Measurements from ENCODE around the gene NFATC2.

Gene NFATC2

DNA sequence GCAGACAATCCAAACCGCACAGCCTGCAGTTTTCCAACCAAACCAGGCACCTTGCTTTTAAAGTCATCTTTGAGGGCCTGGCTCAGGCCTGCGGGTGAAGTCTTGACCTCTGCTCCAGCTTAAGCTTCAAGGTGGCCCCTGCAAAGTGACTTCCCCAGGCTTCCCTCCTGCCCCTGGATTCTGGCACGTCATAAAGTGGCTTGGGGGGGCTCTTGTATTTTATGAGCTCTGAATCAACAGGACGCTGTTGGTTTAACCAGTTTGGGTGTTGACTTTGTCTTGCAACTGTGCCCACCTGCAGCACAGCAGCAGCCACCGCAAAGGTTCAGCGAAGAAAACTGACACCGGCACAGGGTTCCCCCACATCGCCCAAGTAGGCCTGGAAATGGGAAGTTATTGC is 81.2 kb downstream of the NFATC2 start:
- H3F3A ChIP-seq (ENCODE audit: control insufficient read depth, insufficient read depth), result peaks cover 12% of the 10 kb centered on the region
- peaks cover 76% of the 10 kb centered on the region for H3K4me1 ChIP-seq (ENCODE audit: control insufficient read depth, low read length)
- no peaks in the 10 kb centered on the region for H3K9me2 ChIP-seq (replicated peaks; ENCODE audit: control insufficient read depth, low read length)
- no peaks in the 10 kb centered on the region for H3K9me3 ChIP-seq (ENCODE audit: control insufficient read depth, insufficient read depth, low read length)
- H3K27me3 ChIP-seq (ENCODE audit: control insufficient read depth, low read length), result no peaks in the 10 kb centered on the region
- no peak for TF ChIP-seq EZH2phosphoT487 (IDR thresholded peaks at IDR 0.05; ENCODE audit: borderline replicate concordance, low read length)
- TF ChIP-seq, protein P1, sequence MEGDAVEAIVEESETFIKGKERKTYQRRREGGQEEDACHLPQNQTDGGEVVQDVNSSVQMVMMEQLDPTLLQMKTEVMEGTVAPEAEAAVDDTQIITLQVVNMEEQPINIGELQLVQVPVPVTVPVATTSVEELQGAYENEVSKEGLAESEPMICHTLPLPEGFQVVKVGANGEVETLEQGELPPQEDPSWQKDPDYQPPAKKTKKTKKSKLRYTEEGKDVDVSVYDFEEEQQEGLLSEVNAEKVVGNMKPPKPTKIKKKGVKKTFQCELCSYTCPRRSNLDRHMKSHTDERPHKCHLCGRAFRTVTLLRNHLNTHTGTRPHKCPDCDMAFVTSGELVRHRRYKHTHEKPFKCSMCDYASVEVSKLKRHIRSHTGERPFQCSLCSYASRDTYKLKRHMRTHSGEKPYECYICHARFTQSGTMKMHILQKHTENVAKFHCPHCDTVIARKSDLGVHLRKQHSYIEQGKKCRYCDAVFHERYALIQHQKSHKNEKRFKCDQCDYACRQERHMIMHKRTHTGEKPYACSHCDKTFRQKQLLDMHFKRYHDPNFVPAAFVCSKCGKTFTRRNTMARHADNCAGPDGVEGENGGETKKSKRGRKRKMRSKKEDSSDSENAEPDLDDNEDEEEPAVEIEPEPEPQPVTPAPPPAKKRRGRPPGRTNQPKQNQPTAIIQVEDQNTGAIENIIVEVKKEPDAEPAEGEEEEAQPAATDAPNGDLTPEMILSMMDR (IDR thresholded peaks at IDR 0.05; ENCODE audit: low read depth, low read length, poor library complexity, severe bottlenecking), result no peak
- H3K79me2 ChIP-seq (ENCODE audit: control insufficient read depth, low read length), result peaks cover 9% of the 10 kb centered on the region
- peaks cover 60% of the 10 kb centered on the region for H3K36me3 ChIP-seq (ENCODE audit: control insufficient read depth, low read length)
- peak overlapping the region; percentile 99 for H3K27ac ChIP-seq (ENCODE audit: low read depth, low read length)
- H4K20me1 ChIP-seq (ENCODE audit: control insufficient read depth, insufficient read depth, low read depth, low read length), result no peaks in the 10 kb centered on the region
- peak overlapping the region; percentile 60 for H3K4me3 ChIP-seq (ENCODE audit: low read length)
- H3K4me2 ChIP-seq (ENCODE audit: low read length), result peak overlapping the region; percentile 85

DNA sequence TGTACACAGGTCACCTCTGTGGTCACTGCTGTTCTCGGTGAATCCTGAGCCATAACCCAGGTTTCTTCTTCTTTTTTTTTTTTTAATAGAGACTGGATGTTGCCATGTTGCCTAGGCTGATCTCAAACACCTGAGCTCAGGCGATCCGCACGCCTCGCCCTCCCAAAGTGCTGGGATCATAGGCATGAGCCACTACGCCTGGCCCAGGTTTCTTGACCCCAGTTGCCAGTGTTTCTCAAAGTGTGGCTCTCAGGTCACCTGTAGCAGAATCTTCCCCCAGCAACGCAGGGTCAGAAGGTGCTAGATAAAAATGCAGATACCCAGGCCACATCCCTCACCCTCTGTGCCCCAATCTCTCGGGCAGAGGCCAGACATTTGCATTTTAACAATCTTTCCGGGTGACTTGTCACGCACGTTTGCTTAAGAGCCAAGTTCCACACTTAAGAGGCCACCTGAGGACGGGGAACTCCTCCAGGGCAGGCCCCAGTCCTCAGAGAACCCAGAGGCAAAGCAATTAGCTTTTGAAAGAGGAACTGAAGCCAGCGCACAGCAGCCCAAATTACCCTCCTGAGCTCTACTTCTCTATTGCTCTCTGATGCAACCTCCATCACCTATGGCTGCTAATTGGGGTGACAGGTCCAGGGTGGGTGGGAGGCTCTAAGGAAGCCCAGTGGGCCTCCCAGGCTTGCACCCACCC is 81.8 kb downstream of the NFATC2 start:
- Histone ChIP-seq H3K4me1 (ENCODE audit: control insufficient read depth, low read length) (peaks cover 80% of the 10 kb centered on the region), H3F3A (ENCODE audit: control insufficient read depth, insufficient read depth) (peaks cover 12% of the 10 kb centered on the region), H3K9me3 (ENCODE audit: control insufficient read depth, insufficient read depth, low read length) (no peaks in the 10 kb centered on the region), H3K27ac (ENCODE audit: low read depth, low read length) (peak overlapping the region; percentile 99), H3K36me3 (ENCODE audit: control insufficient read depth, low read length) (peaks cover 63% of the 10 kb centered on the region), H3K4me3 (ENCODE audit: low read length) (peak overlapping the region; percentile 60), H3K27me3 (ENCODE audit: control insufficient read depth, low read length) (no peaks in the 10 kb centered on the region), H3K9me2 (replicated peaks; ENCODE audit: control insufficient read depth, low read length) (no peaks in the 10 kb centered on the region), H4K20me1 (ENCODE audit: control insufficient read depth, insufficient read depth, low read depth, low read length) (no peaks in the 10 kb centered on the region), H3K4me2 (ENCODE audit: low read length) (peak overlapping the region; percentile 85), H3K79me2 (ENCODE audit: control insufficient read depth, low read length) (peaks cover 9% of the 10 kb centered on the region)
- TF ChIP-seq, protein P1 (IDR thresholded peaks at IDR 0.05; ENCODE audit: low read depth, low read length, poor library complexity, severe bottlenecking), result no peak
- no peak for TF ChIP-seq EZH2phosphoT487 (IDR thresholded peaks at IDR 0.05; ENCODE audit: borderline replicate concordance, low read length)

DNA sequence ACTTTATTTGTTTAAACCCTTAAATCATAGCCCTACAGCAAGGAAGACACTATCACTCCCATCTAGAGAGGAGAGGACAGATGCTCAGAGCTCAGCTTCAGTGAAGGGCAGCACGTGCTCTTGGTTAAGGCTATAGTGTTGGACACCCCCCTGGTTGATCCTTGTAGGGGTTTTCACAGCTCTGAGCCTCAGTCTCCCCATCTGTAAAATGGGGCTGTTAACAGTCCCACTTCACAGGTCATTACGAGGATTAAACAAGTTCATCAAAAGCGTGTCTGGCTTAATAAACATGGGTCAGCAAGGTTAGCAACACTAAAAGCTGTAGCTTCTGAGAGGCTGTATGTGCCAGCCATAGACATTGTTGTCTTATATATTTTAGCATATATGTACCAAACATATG is 82.4 kb downstream of the NFATC2 start:
- H3K27me3 ChIP-seq (ENCODE audit: control insufficient read depth, low read length), result no peaks in the 10 kb centered on the region
- H4K20me1 ChIP-seq (ENCODE audit: control insufficient read depth, insufficient read depth, low read depth, low read length), result no peaks in the 10 kb centered on the region
- no peak for TF ChIP-seq EZH2phosphoT487 (IDR thresholded peaks at IDR 0.05; ENCODE audit: borderline replicate concordance, low read length)
- TF ChIP-seq, protein P1 (IDR thresholded peaks at IDR 0.05; ENCODE audit: low read depth, low read length, poor library complexity, severe bottlenecking), result no peak
- peaks cover 12% of the 10 kb centered on the region for H3F3A ChIP-seq (ENCODE audit: control insufficient read depth, insufficient read depth)
- peak overlapping the region; percentile 99 for H3K27ac ChIP-seq (ENCODE audit: low read depth, low read length)
- no peaks in the 10 kb centered on the region for H3K9me2 ChIP-seq (replicated peaks; ENCODE audit: control insufficient read depth, low read length)
- peaks cover 65% of the 10 kb centered on the region for H3K36me3 ChIP-seq (ENCODE audit: control insufficient read depth, low read length)
- H3K4me3 ChIP-seq (ENCODE audit: low read length), result peak overlapping the region; percentile 60
- H3K4me1 ChIP-seq (ENCODE audit: control insufficient read depth, low read length), result peaks cover 80% of the 10 kb centered on the region
- peaks cover 9% of the 10 kb centered on the region for H3K79me2 ChIP-seq (ENCODE audit: control insufficient read depth, low read length)
- H3K4me2 ChIP-seq (ENCODE audit: low read length), result peak overlapping the region; percentile 85
- H3K9me3 ChIP-seq (ENCODE audit: control insufficient read depth, insufficient read depth, low read length), result no peaks in the 10 kb centered on the region

Data from DOHH2 (cell line).